GM23338 (cell line): ENCODE measurements around the gene TEX14. TPM values are rescaled to one million over a fixed set of nuclear protein-coding genes. Genes with fewer than 3 reads are reported as not detected.
A peak's percentile ranks its signal among the peaks of the same experiment; 100 is the strongest.
"Not testable (repeated sequence)": the region's sequence is repeated elsewhere in the genome, so short reads cannot be mapped to it uniquely, and the experiment has no call there.

Experiments
- ATAC-seq: fragments of 200-7000 bp; cut with Tn5 transposase; 3 replicates; pipeline ENCODE4 v1.9.1; 2020
- DNase-seq: peaks from one replicate; pipeline ENCODE4 v3.0.0-alpha.2; 2015; ENCODE audit warnings: low spot score
- H2AFZ ChIP-seq: fragments of 200-600 bp; sonication (generic); 2 replicates; pipeline ENCODE4 v1.8.0; 2016; ENCODE audit warnings: antibody characterized with exemption, mild to moderate bottlenecking, moderate library complexity
- H3F3A ChIP-seq: fragments of 200-600 bp; sonication (generic); replicated peaks from 2 replicates; pipeline ENCODE4 v1.8.0; 2017; ENCODE audit warnings: antibody characterized with exemption, mixed run types, low read depth
- H3K27ac ChIP-seq: fragments of 200-600 bp; sonication (generic); 2 replicates; pipeline ENCODE4 v1.6.1; 2016; ENCODE audit warnings: low read depth
- H3K27me3 ChIP-seq: fragments of 200-600 bp; sonication (generic); 2 replicates; pipeline ENCODE4 v1.8.0; 2016; ENCODE audit warnings: mild to moderate bottlenecking, mixed run types, moderate library complexity; ENCODE audit not compliant: insufficient read depth
- H3K36me3 ChIP-seq: fragments of 200-600 bp; sonication (generic); 2 replicates; pipeline ENCODE4 v1.8.0; 2016; ENCODE audit warnings: mild to moderate bottlenecking; ENCODE audit not compliant: insufficient read depth
- H3K4me1 ChIP-seq: fragments of 200-600 bp; sonication (generic); 2 replicates; pipeline ENCODE4 v1.8.0; 2016; ENCODE audit warnings: mild to moderate bottlenecking, moderate library complexity; ENCODE audit not compliant: insufficient read depth
- H3K4me2 ChIP-seq: fragments of 200-600 bp; sonication (generic); 2 replicates; pipeline ENCODE4 v1.7.1; 2017; ENCODE audit warnings: mixed run types
- H3K4me3 ChIP-seq: fragments of 200-600 bp; sonication (generic); 2 replicates; pipeline ENCODE4 v1.6.1; 2016; ENCODE audit warnings: mixed run types
- H3K79me2 ChIP-seq: fragments of 200-600 bp; sonication (generic); replicated peaks from 2 replicates; pipeline ENCODE4 v1.8.0; 2017; ENCODE audit warnings: mild to moderate bottlenecking; ENCODE audit not compliant: insufficient read depth
- H3K9me2 ChIP-seq: fragments of 200-600 bp; sonication (generic); 2 replicates; pipeline ENCODE4 v1.8.0; 2017; ENCODE audit not compliant: insufficient read depth
- H4K20me1 ChIP-seq: fragments of 200-600 bp; sonication (generic); replicated peaks from 2 replicates; pipeline ENCODE4 v1.8.0; 2017; ENCODE audit warnings: mild to moderate bottlenecking; ENCODE audit not compliant: insufficient read depth
- H3K27ac Mint-ChIP-seq: 2 replicates; pipeline ENCODE4 v1.8.0; 2020; ENCODE audit warnings: inconsistent platforms, mild to moderate bottlenecking, moderate library complexity, mixed read lengths
- H3K27me3 Mint-ChIP-seq: 3 replicates; pipeline ENCODE4 v1.8.0; 2022; ENCODE audit warnings: low read depth, mild to moderate bottlenecking, moderate library complexity, mixed read lengths, inconsistent platforms; ENCODE audit not compliant: insufficient read depth, poor library complexity
- H3K36me3 Mint-ChIP-seq: 3 replicates; pipeline ENCODE4 v1.8.0; 2021; ENCODE audit warnings: low read depth, mild to moderate bottlenecking, inconsistent platforms, moderate library complexity, mixed read lengths
- H3K4me1 Mint-ChIP-seq: 3 replicates; pipeline ENCODE4 v1.8.0; 2020; ENCODE audit warnings: mild to moderate bottlenecking, inconsistent platforms, mixed read lengths
- H3K4me3 Mint-ChIP-seq: 3 replicates; pipeline ENCODE4 v1.8.0; 2021; ENCODE audit warnings: moderate library complexity, mild to moderate bottlenecking, inconsistent platforms, mixed read lengths
- H3K9me3 Mint-ChIP-seq: 3 replicates; pipeline ENCODE4 v1.8.0; 2020; ENCODE audit warnings: moderate library complexity, mild to moderate bottlenecking, inconsistent platforms, mixed read lengths
- CREB1 ChIP-seq: fragments of 250-450 bp; sonication (Bioruptor Pico); IDR thresholded peaks from 2 replicates; pipeline ENCODE4 v1.5.0; 2020; ENCODE audit warnings: low read depth, mild to moderate bottlenecking, moderate library complexity
- CTCF ChIP-seq, 2 experiments: fragments of 200-600 bp in 1 of 2; sonication (generic) in 1 of 2; conservative IDR thresholded peaks; 2 replicates each; pipeline versions ENCODE4 v1.5.1 to v1.6.1; 2016 to 2017; ENCODE audit warnings: antibody characterized with exemption in 2 of 2, low read depth in 2 of 2, mild to moderate bottlenecking in 2 of 2, moderate library complexity in 1 of 2
- ETS1 ChIP-seq: IDR thresholded peaks from 2 replicates; pipeline ENCODE4 v1.6.1; 2016; ENCODE audit warnings: antibody characterized with exemption
- EZH2 ChIP-seq: fragments of 200-600 bp; sonication (generic); IDR thresholded peaks from one replicate; pipeline ENCODE4 v1.8.0; 2017; ENCODE audit warnings: antibody characterized with exemption, mild to moderate bottlenecking, low read depth; ENCODE audit not compliant: unreplicated experiment
- EZH2phosphoT487 ChIP-seq: fragments of 200-600 bp; sonication (generic); IDR thresholded peaks from one replicate; pipeline ENCODE4 v1.8.1; 2018; ENCODE audit warnings: antibody characterized with exemption; ENCODE audit not compliant: unreplicated experiment
- JUNB ChIP-seq: IDR thresholded peaks from one replicate; pipeline ENCODE4 v1.6.1; 2016; ENCODE audit warnings: antibody characterized with exemption; ENCODE audit not compliant: unreplicated experiment
- NANOG ChIP-seq: IDR thresholded peaks from 2 replicates; pipeline ENCODE4 v1.6.1; 2016; ENCODE audit warnings: antibody characterized with exemption, borderline replicate concordance
- POLR2AphosphoS5 ChIP-seq: IDR thresholded peaks from 2 replicates; pipeline ENCODE4 v1.6.1; 2016; ENCODE audit warnings: antibody characterized with exemption, low read depth
- ZNF331 ChIP-seq: fragments of 250-450 bp; sonication (Bioruptor Pico); IDR thresholded peaks from 2 replicates; pipeline ENCODE4 v1.5.0; 2020; ENCODE audit warnings: low read depth, mild to moderate bottlenecking, moderate library complexity
- polyA plus RNA-seq: library from polyadenylated mRNA; unstranded; fragments of >200 nt; fragmentation: Nextera tagmentation; extraction: Ambion mirVana; gene quantifications from 2 replicates; pipeline ENCODE4 v1.2.1, GENCODE V29; 2016
- total RNA-seq: library from RNA; depleted of rRNA; stranded (reverse); fragments of >200 nt; shearing (Covaris generic); gene quantifications from 2 replicates; pipeline ENCODE4 v1.2.3, GENCODE V29; 2014

Gene TEX14
- total and polyA plus RNA-seq, 2 experiments from 2014 or later, result 0.80 to 2.6 TPM

DNA sequence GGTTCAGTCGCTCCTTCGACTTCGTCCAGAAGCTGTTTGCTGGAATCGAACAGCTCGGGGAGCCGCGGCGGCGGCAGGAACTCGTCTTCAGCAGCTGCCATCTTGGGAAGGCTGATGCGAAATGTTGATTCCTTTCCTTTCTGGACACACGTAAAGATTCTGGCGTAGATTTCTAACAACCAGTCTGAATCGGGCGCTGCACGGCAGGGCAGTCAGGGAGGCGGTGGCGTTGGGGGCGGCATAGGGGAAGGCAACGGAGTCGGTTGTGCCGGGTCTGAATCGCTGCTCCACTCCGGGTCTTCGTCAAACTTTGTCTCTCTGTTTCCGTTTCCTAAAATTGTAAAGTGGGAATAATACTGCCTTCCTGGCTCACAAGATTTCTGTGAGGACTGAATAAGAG is 30.3 kb downstream of the TEX14 start (continued):
- TF ChIP-seq CTCF (conservative IDR thresholded peaks at IDR 0.05; ENCODE audit: low read depth in 2 of 2) (no peak), POLR2AphosphoS5 (no peak), ZNF331 (CRISPR knock-in tag) (no peak), JUNB (no peak), CREB1 (CRISPR knock-in tag) (no peak), EZH2phosphoT487 (no peak), ETS1 (no peak), NANOG (no peak)

DNA sequence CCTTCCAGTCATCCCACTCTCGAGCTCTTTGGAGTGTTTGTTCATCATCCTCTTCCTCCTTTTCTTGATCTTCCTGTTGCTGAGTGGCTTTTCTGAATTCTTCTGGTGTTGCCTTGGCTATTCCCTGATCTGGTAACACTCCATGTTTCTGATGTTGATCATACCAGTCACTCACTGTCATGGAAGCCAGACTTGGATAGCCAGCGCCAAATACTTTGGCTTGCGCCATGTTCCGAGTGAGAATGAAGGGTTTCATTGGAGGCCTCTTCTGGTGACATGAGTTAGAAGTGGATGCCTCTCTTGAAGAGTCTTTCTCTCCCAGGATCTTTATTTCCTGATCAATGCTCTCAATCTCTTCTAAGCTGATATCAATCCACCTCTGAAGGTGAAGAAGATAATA is 31.2 kb downstream of the TEX14 start:
- no peak for DNase-seq
- no peak overlapping the region for H3K27ac Mint-ChIP-seq

GRCh38 chr17:58659714-58660084 is 32.1 kb downstream of the TEX14 start:
- peak overlapping the region; percentile 73 for H3K4me3 Mint-ChIP-seq
- H3K79me2 ChIP-seq, ATAC-seq, H3K27me3 ChIP-seq, H3K9me2 ChIP-seq, H3F3A ChIP-seq, H3K36me3 ChIP-seq, H3K36me3 Mint-ChIP-seq, DNase-seq, H2AFZ ChIP-seq, H4K20me1 ChIP-seq: not testable (repeated sequence)
- H3K4me1 Mint-ChIP-seq, result peaks cover 11% of the 10 kb centered on the region
- H3K4me2 ChIP-seq, result peak overlapping the region; percentile 62
- peaks cover 13% of the 10 kb centered on the region for H3K4me1 ChIP-seq
- peaks cover 14% of the 10 kb centered on the region for H3K9me3 Mint-ChIP-seq
- peak overlapping the region; percentile 46 for H3K4me3 ChIP-seq
- H3K27me3 Mint-ChIP-seq, result peaks cover 11% of the 10 kb centered on the region
- H3K27ac ChIP-seq, result 0 out of 2 replicates have a peak overlapping the region, but pooled peaks have one; percentile 75
- H3K27ac Mint-ChIP-seq, result peak overlapping the region; percentile 100; the same call in 1 of the 2 replicates

More for the DNA sequence above, 31.2 kb downstream of the TEX14 start:
- H3K9me2 ChIP-seq, result no peaks in the 10 kb centered on the region
- Mint-ChIP-seq H3K4me1 (peaks cover 11% of the 10 kb centered on the region), H3K27me3 (peaks cover 11% of the 10 kb centered on the region), H3K36me3 (no peaks in the 10 kb centered on the region), H3K9me3 (peaks cover 14% of the 10 kb centered on the region), H3K4me3 (no peak overlapping the region)
- H3K4me2 ChIP-seq, result no peak overlapping the region
- H4K20me1 ChIP-seq, result no peaks in the 10 kb centered on the region
- TF ChIP-seq CTCF (conservative IDR thresholded peaks at IDR 0.05; ENCODE audit: low read depth in 2 of 2), result no peak
- TF ChIP-seq ETS1, result no peak
- no peak for TF ChIP-seq POLR2AphosphoS5
- no peak for TF ChIP-seq EZH2
- H3F3A ChIP-seq, result 0 out of 2 replicates have a peak, but pooled peaks cover 6% of the 10 kb centered on the region
- H3K27me3 ChIP-seq, result no peaks in the 10 kb centered on the region
- no peak overlapping the region for H3K4me3 ChIP-seq
- H3K36me3 ChIP-seq, result no peaks in the 10 kb centered on the region
- no peak overlapping the region for H3K27ac ChIP-seq
- peaks cover 13% of the 10 kb centered on the region for H3K4me1 ChIP-seq
- no peak overlapping the region for H2AFZ ChIP-seq
- ATAC-seq, result no peak
- H3K79me2 ChIP-seq, result no peaks in the 10 kb centered on the region
